Measurements from ENCODE around the gene PTBP2. TPM values are rescaled to one million over a fixed set of nuclear protein-coding genes. Genes with fewer than 3 reads are reported as not detected.

Gene PTBP2, protein sequence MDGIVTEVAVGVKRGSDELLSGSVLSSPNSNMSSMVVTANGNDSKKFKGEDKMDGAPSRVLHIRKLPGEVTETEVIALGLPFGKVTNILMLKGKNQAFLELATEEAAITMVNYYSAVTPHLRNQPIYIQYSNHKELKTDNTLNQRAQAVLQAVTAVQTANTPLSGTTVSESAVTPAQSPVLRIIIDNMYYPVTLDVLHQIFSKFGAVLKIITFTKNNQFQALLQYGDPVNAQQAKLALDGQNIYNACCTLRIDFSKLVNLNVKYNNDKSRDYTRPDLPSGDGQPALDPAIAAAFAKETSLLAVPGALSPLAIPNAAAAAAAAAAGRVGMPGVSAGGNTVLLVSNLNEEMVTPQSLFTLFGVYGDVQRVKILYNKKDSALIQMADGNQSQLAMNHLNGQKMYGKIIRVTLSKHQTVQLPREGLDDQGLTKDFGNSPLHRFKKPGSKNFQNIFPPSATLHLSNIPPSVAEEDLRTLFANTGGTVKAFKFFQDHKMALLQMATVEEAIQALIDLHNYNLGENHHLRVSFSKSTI
- 17.6 and 18.6 TPM in 2 replicates for total RNA-seq

GRCh38 chr1:96721416-96722160 lies at the start of gene PTBP2:
Gene PTBP2, plus strand, starts transcription at chr1:96721784. Its CDS starts 81 bp downstream, at chr1:96721865.
- Mint-ChIP-seq H3K4me1 (peaks cover 26% of the 10 kb centered on the region), H3K4me3 (peak within 1 kb of the TSS; percentile 94), H3K9me3 (no peaks in the 10 kb centered on the region), H3K27ac (peak within 1 kb of the TSS; percentile 93), H3K27me3 (no peaks in the 10 kb centered on the region), H3K36me3 (ENCODE audit: low read depth) (peaks cover 12% of the 10 kb centered on the region)
- no peak for TF ChIP-seq CTCF (IDR thresholded peaks at IDR 0.05)
- POLR2A ChIA-PET = interaction anchor here (0.7 to 1.3 kb wide), 3 partner anchors 13 to 16 kb away, joined by 3 to 12 read pairs (median 5); no protein-coding TSS in a partner anchor
- intact Hi-C loops (cut with micrococcal nuclease) = loop anchor here (2.0 to 5.0 kb wide), 4 partner anchors 19 to 1649 kb away; partner anchors contain the start of genes ALG14, DPYD and RWDD3
- DNase-seq (peak; percentile 85), ATAC-seq (ENCODE audit: low read depth) (peak; percentile 91)
- CTCF ChIA-PET = no interaction called here

DNA sequence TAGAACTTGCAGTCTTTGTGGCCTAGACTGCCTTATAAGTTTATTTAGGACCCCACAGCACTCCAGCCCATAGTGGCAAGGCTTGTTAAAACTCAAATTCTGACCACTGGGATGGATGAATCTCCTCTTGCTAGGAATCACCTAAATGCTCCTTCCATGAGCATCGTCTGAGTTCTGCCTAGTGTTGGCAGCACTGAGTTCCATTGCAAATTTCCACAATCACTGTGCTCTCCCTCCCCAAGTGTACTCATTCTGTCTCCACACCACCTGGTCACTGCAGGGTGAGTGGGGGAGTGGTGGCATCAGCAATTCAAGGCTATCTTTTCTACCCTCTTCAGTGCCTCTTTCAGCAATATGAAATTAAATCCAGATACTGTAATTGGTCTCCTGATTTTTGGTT lies 46.7 kb upstream of the PTBP2 start:
- no peak for ATAC-seq (ENCODE audit: low read depth)
- Mint-ChIP-seq H3K27ac (no peak overlapping the region), H3K36me3 (ENCODE audit: low read depth) (no peaks in the 10 kb centered on the region), H3K4me1 (no peaks in the 10 kb centered on the region), H3K4me3 (no peak overlapping the region), H3K27me3 (peaks cover 9% of the 10 kb centered on the region), H3K9me3 (peaks cover 19% of the 10 kb centered on the region)
- no peak for DNase-seq
- no peak for TF ChIP-seq CTCF (IDR thresholded peaks at IDR 0.05)
- POLR2A ChIA-PET = no interaction called here
- CTCF ChIA-PET = no interaction called here
- intact Hi-C loops (cut with micrococcal nuclease) = no loop called here

GRCh38 chr1:96682056-96682455 lies 39.5 kb upstream of the PTBP2 start:
- intact Hi-C loops (cut with micrococcal nuclease) = no loop called here
- POLR2A ChIA-PET = no interaction called here
- ATAC-seq (ENCODE audit: low read depth) = no peak
- Mint-ChIP-seq H3K4me3 (no peak overlapping the region), H3K27me3 (peaks cover 15% of the 10 kb centered on the region), H3K36me3 (ENCODE audit: low read depth) (no peaks in the 10 kb centered on the region), H3K9me3 (no peaks in the 10 kb centered on the region), H3K4me1 (no peaks in the 10 kb centered on the region), H3K27ac (no peak overlapping the region)
- no peak for DNase-seq
- TF ChIP-seq CTCF (IDR thresholded peaks at IDR 0.05) = no peak
- CTCF ChIA-PET = no interaction called here

DNA sequence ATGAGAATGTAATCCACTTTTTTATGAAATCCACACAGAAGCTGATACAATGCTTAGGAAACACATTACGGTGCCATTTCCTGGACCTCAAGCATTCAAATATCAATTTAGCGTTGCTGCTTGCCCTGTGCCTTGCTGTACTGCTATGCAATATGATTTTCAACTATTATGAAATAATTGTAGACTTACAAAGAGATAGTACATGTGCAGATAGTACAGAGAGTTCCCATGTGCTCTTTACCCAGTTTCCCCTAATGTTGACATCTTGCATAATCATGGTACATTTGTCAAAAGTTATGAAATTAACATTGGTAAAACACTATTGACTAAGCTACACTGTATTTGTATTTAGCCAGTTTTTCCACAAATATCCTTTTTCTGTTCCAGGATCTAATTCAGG lies 37.7 kb upstream of the PTBP2 start:
- no peak for ATAC-seq (ENCODE audit: low read depth)
- ChIA-PET POLR2A (no interaction called here), CTCF (no interaction called here)
- no peak for DNase-seq
- Mint-ChIP-seq H3K27me3 (peaks cover 8% of the 10 kb centered on the region), H3K36me3 (ENCODE audit: low read depth) (no peaks in the 10 kb centered on the region), H3K4me1 (no peaks in the 10 kb centered on the region), H3K9me3 (no peaks in the 10 kb centered on the region), H3K4me3 (no peak overlapping the region), H3K27ac (no peak overlapping the region)
- TF ChIP-seq CTCF (IDR thresholded peaks at IDR 0.05) = no peak
- intact Hi-C loops (cut with micrococcal nuclease) = no loop called here

- POLR2A ChIA-PET = no interaction called here
- Mint-ChIP-seq H3K4me3 (no peak overlapping the region), H3K27ac (no peak overlapping the region), H3K4me1 (no peaks in the 10 kb centered on the region), H3K36me3 (ENCODE audit: low read depth) (no peaks in the 10 kb centered on the region), H3K9me3 (no peaks in the 10 kb centered on the region), H3K27me3 (peaks cover 6% of the 10 kb centered on the region)
- TF ChIP-seq CTCF (IDR thresholded peaks at IDR 0.05) = no peak
- ATAC-seq (ENCODE audit: low read depth) = no peak
- CTCF ChIA-PET = no interaction called here
- intact Hi-C loops (cut with micrococcal nuclease) = no loop called here
- DNase-seq = no peak
These were observed 36.8 kb upstream of the PTBP2 start for GRCh38 chr1:96684744-96685143.

All from activated B cell treated with CpG ODN at 0.5 μM for 24 hours (primary cell).